Stimulated activated CD8-positive, alpha-beta memory T cell treated with anti-CD3 and anti-CD28 coated beads, Interleukin-15, amount 100 ng/mL, for 24 hours (primary cell): ENCODE measurements around the gene NPHS1.
"Not testable (repeated sequence)": the region's sequence is repeated elsewhere in the genome, so short reads cannot be mapped to it uniquely, and the experiment has no call there.

ENCODE experiments used
- DNase-seq: peaks from one replicate; pipeline ENCODE4 v3.0.0-alpha.2; 2020; ENCODE audit warnings: low read depth

Gene NPHS1

GRCh38 chr19:35812220-35813042 lies 39.9 kb downstream of the NPHS1 start, which contains the start of gene PRODH2:
TSS of gene PRODH2 (minus strand) at chr19:35812845. CDS start at chr19:35812805, 40 bp downstream.
- no peak for DNase-seq

- DNase-seq = no peak
Measured at GRCh38 chr19:35811317-35812219, 40.7 kb downstream of the NPHS1 start.

- DNase-seq = no peak
Measured at GRCh38 chr19:35807633-35808032, 44.7 kb downstream of the NPHS1 start.

- no peak for DNase-seq
Measured at GRCh38 chr19:35806597-35806996, 45.7 kb downstream of the NPHS1 start.

GRCh38 chr19:35805526-35806102 lies 46.7 kb downstream of the NPHS1 start:
- no peak for DNase-seq

- DNase-seq = no peak
Measured at GRCh38 chr19:35801828-35802227, 50.5 kb downstream of the NPHS1 start.

- no peak for DNase-seq
Measured at GRCh38 chr19:35797663-35798062, 54.6 kb downstream of the NPHS1 start.

GRCh38 chr19:35796645-35797542 lies 55.4 kb downstream of the NPHS1 start:
- DNase-seq = no peak

- not testable (repeated sequence) for DNase-seq
Measured at GRCh38 chr19:35795564-35795963, 56.7 kb downstream of the NPHS1 start.

- no peak for DNase-seq
Measured at GRCh38 chr19:35793381-35794165, 58.7 kb downstream of the NPHS1 start.

- DNase-seq = no peak
Measured at GRCh38 chr19:35792888-35793287, 59.4 kb downstream of the NPHS1 start.

- no peak for DNase-seq
Measured at GRCh38 chr19:35792312-35792711, 60.0 kb downstream of the NPHS1 start.

- no peak for DNase-seq
Measured at GRCh38 chr19:35791814-35792279, 60.5 kb downstream of the NPHS1 start.

GRCh38 chr19:35790981-35791813 lies 61.1 kb downstream of the NPHS1 start:
- no peak for DNase-seq

- DNase-seq = no peak
Measured at GRCh38 chr19:35789978-35790944, 62.0 kb downstream of the NPHS1 start.

GRCh38 chr19:35789195-35789977 lies 62.9 kb downstream of the NPHS1 start:
- DNase-seq = no peak

- no peak for DNase-seq
Measured at GRCh38 chr19:35788205-35788960, 63.9 kb downstream of the NPHS1 start.
